SW480 (cell line): ENCODE data around the gene FAM131A.

ENCODE experiments used
- DNase-seq: peaks from one replicate; pipeline ENCODE4 v3.0.0-alpha.2; 2016; ENCODE audit warnings: low spot score

Gene FAM131A

DNA sequence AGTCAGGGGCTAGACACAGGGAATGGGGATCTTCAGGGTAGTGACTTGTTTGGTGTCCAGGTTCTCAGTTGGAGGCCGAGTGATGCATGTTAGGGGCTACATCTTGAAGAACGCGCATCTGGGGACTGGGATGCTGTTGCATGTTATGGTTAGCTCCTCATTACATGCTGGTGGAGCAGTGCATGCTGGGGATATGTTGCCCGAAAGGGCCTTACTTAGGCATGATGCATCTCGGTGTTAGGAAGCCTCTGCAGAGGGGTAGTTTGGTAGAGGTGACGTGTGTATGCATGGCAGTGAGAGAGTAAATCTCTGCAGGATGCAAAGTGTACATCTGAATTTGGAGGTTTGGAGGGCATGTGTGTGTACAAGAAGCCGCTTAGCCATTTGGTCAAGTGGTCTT lies 20.6 kb upstream of the FAM131A start:
- DNase-seq = no peak

DNA sequence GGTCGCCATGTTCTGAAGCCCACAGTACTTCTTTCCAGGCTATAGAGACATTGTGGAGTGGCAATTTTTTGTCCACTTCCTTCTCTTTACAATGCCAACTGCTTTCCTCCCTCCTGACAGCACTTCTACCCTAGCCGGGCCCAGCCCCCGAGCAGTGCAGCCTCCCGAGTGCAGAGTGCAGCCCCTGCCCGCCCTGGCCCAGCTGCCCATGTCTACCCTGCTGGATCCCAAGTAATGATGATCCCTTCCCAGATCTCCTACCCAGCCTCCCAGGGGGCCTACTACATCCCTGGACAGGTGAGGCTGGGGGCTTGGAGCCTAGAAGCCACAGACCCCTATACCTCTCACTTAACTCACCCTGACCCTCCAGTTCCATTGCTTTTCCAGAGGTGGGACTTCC lies 20.2 kb upstream of the FAM131A start:
- DNase-seq = no peak

DNA sequence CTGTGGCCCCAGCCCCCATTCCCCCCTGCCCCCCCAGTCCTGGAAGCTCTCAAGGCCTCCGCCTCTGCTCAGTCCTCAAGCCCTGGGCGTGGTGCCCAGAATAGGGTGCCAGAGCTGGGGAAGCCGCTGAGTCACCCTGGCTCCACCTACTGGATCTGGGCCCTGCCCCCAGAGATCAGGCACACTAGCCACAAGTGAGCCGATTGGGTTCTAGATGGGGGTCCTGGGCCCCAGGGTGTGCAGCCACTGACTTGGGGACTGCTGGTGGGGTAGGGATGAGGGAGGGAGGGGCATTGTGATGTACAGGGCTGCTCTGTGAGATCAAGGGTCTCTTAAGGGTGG lies 17.3 kb upstream of the FAM131A start:
- peak; percentile 63 for DNase-seq

- no peak for DNase-seq
Measured at GRCh38 chr3:184321666-184322065, 15.7 kb upstream of the FAM131A start.

DNA sequence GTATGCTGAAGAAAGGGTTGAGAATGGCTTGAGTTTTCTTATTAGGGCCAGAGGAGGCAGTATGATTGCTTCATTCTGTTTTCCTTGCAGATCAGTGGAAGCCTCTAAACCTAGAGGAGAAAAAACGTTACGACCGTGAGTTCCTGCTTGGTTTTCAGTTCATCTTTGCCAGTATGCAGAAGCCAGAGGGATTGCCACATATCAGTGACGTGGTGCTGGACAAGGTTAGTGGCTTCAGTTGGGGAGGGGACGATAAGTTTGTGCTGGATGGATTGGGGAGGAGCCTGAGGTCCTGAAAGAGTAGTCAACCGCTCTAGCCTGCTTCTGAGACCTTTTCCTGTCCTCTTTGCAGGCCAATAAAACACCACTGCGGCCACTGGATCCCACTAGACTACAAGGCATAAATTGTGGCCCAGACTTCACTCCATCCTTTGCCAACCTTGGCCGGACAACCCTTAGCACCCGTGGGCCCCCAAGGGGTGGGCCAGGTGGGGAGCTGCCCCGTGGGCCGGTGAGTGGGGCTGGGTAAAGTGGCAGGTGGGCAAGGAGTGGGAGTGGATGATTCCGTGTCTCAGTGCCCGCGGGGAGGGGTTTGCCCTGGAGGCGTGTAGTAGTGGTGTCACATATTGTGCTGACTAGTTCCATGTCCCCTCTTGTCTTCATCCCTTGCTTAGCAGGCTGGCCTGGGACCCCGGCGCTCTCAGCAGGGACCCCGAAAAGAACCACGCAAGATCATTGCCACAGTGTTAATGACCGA lies 14.5 kb upstream of the FAM131A start:
- DNase-seq = no peak

DNA sequence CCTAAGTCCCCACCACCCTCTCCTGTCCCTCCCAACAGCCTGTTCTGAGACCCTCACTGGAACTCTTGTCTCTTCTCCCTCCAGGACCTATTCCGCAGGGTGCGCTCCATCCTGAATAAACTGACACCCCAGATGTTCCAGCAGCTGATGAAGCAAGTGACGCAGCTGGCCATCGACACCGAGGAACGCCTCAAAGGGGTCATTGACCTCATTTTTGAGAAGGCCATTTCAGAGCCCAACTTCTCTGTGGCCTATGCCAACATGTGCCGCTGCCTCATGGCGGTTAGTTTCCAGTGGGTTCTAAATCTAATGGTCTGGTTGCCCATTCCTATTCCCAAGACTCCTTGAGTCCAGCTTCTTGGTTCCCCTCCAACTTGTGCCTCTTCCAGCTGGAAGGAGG lies 13.7 kb upstream of the FAM131A start:
- DNase-seq = no peak

DNA sequence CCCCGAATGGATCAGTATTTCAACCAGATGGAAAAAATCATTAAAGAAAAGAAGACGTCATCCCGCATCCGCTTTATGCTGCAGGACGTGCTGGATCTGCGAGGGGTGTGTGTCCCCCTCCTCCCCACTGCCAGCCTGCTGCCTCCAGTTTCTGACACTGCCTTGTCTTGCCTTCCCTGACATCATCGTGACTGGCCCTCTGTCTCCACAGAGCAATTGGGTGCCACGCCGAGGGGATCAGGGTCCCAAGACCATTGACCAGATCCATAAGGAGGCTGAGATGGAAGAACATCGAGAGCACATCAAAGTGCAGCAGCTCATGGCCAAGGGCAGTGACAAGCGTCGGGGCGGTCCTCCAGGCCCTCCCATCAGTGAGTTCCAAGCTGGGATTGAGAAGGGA lies 12.1 kb upstream of the FAM131A start:
- no peak for DNase-seq

- no peak for DNase-seq
Measured at GRCh38 chr3:184325715-184326369, 11.6 kb upstream of the FAM131A start.

DNA sequence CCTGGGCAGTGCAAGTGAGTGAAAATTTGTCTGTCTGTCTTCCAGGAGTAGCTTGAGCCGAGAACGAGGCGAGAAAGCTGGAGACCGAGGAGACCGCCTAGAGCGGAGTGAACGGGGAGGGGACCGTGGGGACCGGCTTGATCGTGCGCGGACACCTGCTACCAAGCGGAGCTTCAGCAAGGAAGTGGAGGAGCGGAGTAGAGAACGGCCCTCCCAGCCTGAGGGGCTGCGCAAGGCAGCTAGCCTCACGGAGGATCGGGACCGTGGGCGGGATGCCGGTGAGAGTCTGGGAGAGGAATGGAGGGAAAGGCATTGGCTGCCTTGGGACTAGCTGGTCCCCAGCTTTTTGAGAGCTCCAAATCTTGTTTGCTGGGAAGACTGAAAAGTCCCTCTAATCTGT lies 10.2 kb upstream of the FAM131A start:
- no peak for DNase-seq

GRCh38 chr3:184328516-184328915 lies 8.9 kb upstream of the FAM131A start:
- no peak for DNase-seq

DNA sequence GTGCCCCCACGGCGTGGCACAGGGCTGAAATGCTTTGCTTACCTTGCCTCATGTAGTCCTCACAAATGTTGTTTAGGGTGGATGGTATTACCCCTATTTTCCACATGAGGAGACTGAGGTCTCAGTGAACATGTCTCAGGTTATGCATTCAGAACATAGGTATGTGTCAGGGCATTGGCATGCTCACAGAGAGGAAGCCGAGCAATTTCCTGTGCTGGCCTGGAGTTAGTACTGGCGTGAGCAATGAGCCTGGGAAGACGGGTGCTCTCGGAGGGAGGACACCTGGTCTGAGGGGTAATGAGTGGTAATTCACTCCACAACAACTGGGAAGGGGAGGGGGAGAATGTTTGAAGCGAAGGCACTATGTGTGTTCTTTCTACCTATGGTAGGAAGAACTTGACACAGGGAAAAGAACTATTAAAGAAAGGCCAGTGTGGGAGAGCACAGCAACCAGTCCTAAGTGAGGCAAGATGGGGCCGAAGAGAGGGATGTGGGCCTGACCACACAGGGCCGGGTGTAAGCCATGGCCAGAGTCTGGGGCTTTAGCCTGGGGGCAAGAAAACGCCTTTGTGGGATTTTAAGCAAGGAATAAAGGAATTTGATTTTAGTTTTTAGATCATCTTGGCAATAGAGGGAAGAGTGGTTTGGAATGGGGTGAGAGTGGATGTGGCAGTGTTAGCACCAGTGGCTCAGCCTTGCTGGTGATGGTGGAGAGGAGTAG lies 4.9 kb upstream of the FAM131A start:
- peak; percentile 73 for DNase-seq

GRCh38 chr3:184333190-184333589 lies 4.2 kb upstream of the FAM131A start:
- DNase-seq = no peak

DNA sequence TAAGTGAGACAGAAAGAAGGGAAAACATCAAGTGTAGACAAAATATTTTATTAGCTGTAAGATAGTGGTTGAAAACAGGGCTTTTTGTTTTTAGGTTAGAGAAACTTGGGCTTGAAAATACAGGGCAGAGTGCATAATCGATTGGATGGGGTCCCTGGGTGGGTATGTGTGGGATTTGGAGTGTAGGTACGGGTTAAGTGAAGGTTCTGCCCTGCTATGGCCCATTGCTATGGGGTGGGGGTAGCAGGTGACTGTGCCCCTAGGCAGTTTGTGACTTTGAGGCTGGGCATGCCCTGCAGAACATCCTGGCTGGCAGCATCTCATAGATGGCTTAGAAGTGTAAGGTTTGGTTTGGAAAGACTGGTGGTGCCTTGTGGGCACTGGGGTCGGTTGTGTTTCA lies 3.7 kb upstream of the FAM131A start:
- DNase-seq = no peak

- DNase-seq = peak; percentile 77
Measured at GRCh38 chr3:184334470-184335158, 2.8 kb upstream of the FAM131A start.

- DNase-seq = peak; percentile 62
Measured at GRCh38 chr3:184335291-184335660, 2.1 kb upstream of the FAM131A start.

GRCh38 chr3:184335661-184336546 lies 1.5 kb upstream of the FAM131A start:
- DNase-seq = peak; percentile 71

DNA sequence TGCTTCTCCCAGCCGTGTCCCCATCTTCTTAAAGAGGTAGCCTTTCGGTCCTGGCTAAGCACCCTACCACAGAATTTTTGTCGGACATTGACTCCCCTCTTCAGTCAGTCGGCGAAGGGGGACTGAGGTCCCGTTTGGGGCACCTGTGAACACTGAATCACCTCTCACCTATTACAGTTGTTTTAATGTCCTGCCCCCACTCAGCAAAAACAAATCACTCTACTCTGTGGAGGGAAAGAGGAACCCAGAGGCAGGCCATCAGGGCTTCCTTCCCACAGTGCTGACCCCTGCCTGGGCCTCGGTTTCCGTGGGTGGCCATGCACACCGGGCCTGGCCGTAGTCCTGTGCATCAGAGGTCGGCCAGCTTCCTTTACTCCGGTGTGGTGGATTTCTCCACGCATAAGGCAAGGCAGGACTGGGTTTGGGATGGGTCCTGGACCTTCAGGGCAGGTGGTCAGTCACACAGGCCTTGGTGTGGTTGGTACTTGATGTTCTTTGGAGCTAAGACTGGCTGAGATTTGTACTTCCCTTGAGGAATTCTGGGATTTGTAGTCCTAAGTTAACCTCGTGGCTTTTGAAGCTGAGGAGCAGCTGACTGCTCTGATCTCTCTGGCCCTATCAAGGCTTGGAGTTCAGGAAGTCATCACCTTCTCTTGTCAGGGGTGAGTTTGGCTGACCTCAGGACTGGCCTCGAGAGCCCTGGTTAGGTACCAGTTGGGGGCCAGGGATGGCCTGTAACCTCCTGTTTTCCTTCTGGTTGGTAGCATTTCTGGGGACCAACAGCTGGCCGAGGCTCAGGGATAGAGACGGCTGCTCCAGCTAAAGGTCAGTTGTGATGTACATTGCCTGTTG lies 627 bp upstream of the FAM131A start:
- DNase-seq = peak; percentile 71

DNA sequence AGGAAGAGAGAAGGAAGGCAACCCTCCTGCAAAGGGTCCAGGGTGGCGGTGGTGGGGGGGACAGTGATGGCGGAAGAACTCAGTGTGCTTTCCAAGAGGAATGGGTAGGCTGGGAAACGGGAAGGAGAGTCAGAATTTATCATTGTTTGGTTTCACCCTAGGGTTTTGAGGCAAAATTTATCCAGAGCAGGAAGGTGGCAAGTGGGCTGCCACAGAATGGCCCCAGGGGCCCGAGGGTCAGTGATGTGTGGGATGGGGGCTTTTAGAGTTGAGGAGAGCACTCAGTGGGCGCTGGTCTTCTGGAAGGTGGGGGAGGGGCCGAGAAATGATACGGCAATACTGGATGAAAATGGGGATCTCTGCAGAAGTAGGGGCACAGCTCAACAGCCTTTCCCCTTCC lies 581 bp downstream of the FAM131A start:
- DNase-seq = no peak

- no peak for DNase-seq
Measured at GRCh38 chr3:184338511-184338945, 1.1 kb downstream of the FAM131A start.

GRCh38 chr3:184339001-184339400 lies 1.6 kb downstream of the FAM131A start:
- no peak for DNase-seq
